ENCODE measurements around the gene SCFD2. TPM values are rescaled to one million over a fixed set of nuclear protein-coding genes. Genes with fewer than 3 reads are reported as not detected.

SCFD2 gene
- total RNA-seq, 1 donor from 2014 or later: 11.9 TPM

- no peaks in the 10 kb centered on the region for H3K27me3 Mint-ChIP-seq (ENCODE audit: low read depth, unreplicated experiment)
- no peak overlapping the region for H3K4me3 ChIP-seq (ENCODE audit: insufficient read depth, low read depth, low read length)
- no peak overlapping the region for H2AFZ ChIP-seq (ENCODE audit: low read depth, low read length)
- no peaks in the 10 kb centered on the region for H3K36me3 ChIP-seq (ENCODE audit: insufficient read depth, low read length)
- H3K4me1 ChIP-seq (ENCODE audit: insufficient read depth, low read length): no peaks in the 10 kb centered on the region
- TF ChIP-seq EZH2 (IDR thresholded peaks at IDR 0.05; ENCODE audit: insufficient read depth, low read length): no peak
- no peak for TF ChIP-seq CTCF (IDR thresholded peaks at IDR 0.05; ENCODE audit: insufficient read depth, low read depth, low read length)
- peaks cover 2% of the 10 kb centered on the region for H3K9me3 Mint-ChIP-seq (ENCODE audit: unreplicated experiment)
- no peak overlapping the region for H3K4me3 Mint-ChIP-seq (ENCODE audit: unreplicated experiment)
- peaks cover 2% of the 10 kb centered on the region for H3K36me3 Mint-ChIP-seq (ENCODE audit: low read depth, unreplicated experiment)
- no peaks in the 10 kb centered on the region for H3K79me2 ChIP-seq (ENCODE audit: insufficient read depth, low read length)
- H3K27ac ChIP-seq (ENCODE audit: low read depth, low read length): no peak overlapping the region
- no peaks in the 10 kb centered on the region for H3K4me1 Mint-ChIP-seq (ENCODE audit: low read depth, unreplicated experiment)
- H3K27ac Mint-ChIP-seq (ENCODE audit: unreplicated experiment): no peak overlapping the region
- FAIRE-seq (no peak), DNase-seq (ENCODE audit: low read depth) (no peak)
- no peaks in the 10 kb centered on the region for H3K27me3 ChIP-seq (ENCODE audit: insufficient read depth, low read length)
- no peak overlapping the region for H3K9ac ChIP-seq (ENCODE audit: low read length)
- H4K20me1 ChIP-seq (ENCODE audit: insufficient read depth, low read length): no peaks in the 10 kb centered on the region
- H3K9me3 ChIP-seq (ENCODE audit: insufficient read depth, low read depth, low read length): no peaks in the 10 kb centered on the region
- no peak overlapping the region for H3K4me2 ChIP-seq (ENCODE audit: low read length)
Measured at GRCh38 chr4:53162969-53163368, 202.9 kb downstream of the SCFD2 start.

- TF ChIP-seq EZH2 (IDR thresholded peaks at IDR 0.05; ENCODE audit: insufficient read depth, low read length): no peak
- no peak for TF ChIP-seq CTCF (IDR thresholded peaks at IDR 0.05; ENCODE audit: insufficient read depth, low read depth, low read length)
- Histone ChIP-seq H3K27me3 (ENCODE audit: insufficient read depth, low read length) (no peaks in the 10 kb centered on the region), H3K79me2 (ENCODE audit: insufficient read depth, low read length) (no peaks in the 10 kb centered on the region), H3K36me3 (ENCODE audit: insufficient read depth, low read length) (no peaks in the 10 kb centered on the region), H3K27ac (ENCODE audit: low read depth, low read length) (no peak overlapping the region), H2AFZ (ENCODE audit: low read depth, low read length) (no peak overlapping the region), H4K20me1 (ENCODE audit: insufficient read depth, low read length) (no peaks in the 10 kb centered on the region), H3K4me1 (ENCODE audit: insufficient read depth, low read length) (no peaks in the 10 kb centered on the region), H3K9me3 (ENCODE audit: insufficient read depth, low read depth, low read length) (no peaks in the 10 kb centered on the region), H3K4me3 (ENCODE audit: insufficient read depth, low read depth, low read length) (no peak overlapping the region), H3K4me2 (ENCODE audit: low read length) (no peak overlapping the region), H3K9ac (ENCODE audit: low read length) (no peak overlapping the region)
- Mint-ChIP-seq H3K9me3 (ENCODE audit: unreplicated experiment) (peaks cover 2% of the 10 kb centered on the region), H3K27me3 (ENCODE audit: low read depth, unreplicated experiment) (no peaks in the 10 kb centered on the region), H3K36me3 (ENCODE audit: low read depth, unreplicated experiment) (peaks cover 2% of the 10 kb centered on the region), H3K4me1 (ENCODE audit: low read depth, unreplicated experiment) (no peaks in the 10 kb centered on the region), H3K27ac (ENCODE audit: unreplicated experiment) (no peak overlapping the region), H3K4me3 (ENCODE audit: unreplicated experiment) (no peak overlapping the region)
- DNase-seq (ENCODE audit: low read depth) (no peak), FAIRE-seq (no peak)
Measured at GRCh38 chr4:53161787-53162433, 204.0 kb downstream of the SCFD2 start.

- DNase-seq (ENCODE audit: low read depth) (no peak), FAIRE-seq (no peak)
- Mint-ChIP-seq H3K36me3 (ENCODE audit: low read depth, unreplicated experiment) (peaks cover 2% of the 10 kb centered on the region), H3K27ac (ENCODE audit: unreplicated experiment) (no peak overlapping the region), H3K4me1 (ENCODE audit: low read depth, unreplicated experiment) (no peaks in the 10 kb centered on the region), H3K9me3 (ENCODE audit: unreplicated experiment) (peaks cover 2% of the 10 kb centered on the region), H3K27me3 (ENCODE audit: low read depth, unreplicated experiment) (no peaks in the 10 kb centered on the region), H3K4me3 (ENCODE audit: unreplicated experiment) (no peak overlapping the region)
- Histone ChIP-seq H3K4me2 (ENCODE audit: low read length) (no peak overlapping the region), H3K27ac (ENCODE audit: low read depth, low read length) (no peak overlapping the region), H3K4me3 (ENCODE audit: insufficient read depth, low read depth, low read length) (no peak overlapping the region), H3K36me3 (ENCODE audit: insufficient read depth, low read length) (no peaks in the 10 kb centered on the region), H3K9me3 (ENCODE audit: insufficient read depth, low read depth, low read length) (no peaks in the 10 kb centered on the region), H2AFZ (ENCODE audit: low read depth, low read length) (no peak overlapping the region), H3K4me1 (ENCODE audit: insufficient read depth, low read length) (no peaks in the 10 kb centered on the region), H3K9ac (ENCODE audit: low read length) (no peak overlapping the region), H3K79me2 (ENCODE audit: insufficient read depth, low read length) (no peaks in the 10 kb centered on the region), H4K20me1 (ENCODE audit: insufficient read depth, low read length) (no peaks in the 10 kb centered on the region), H3K27me3 (ENCODE audit: insufficient read depth, low read length) (no peaks in the 10 kb centered on the region)
- no peak for TF ChIP-seq CTCF (IDR thresholded peaks at IDR 0.05; ENCODE audit: insufficient read depth, low read depth, low read length)
- no peak for TF ChIP-seq EZH2 (IDR thresholded peaks at IDR 0.05; ENCODE audit: insufficient read depth, low read length)
Measured at GRCh38 chr4:53161051-53161786, 204.6 kb downstream of the SCFD2 start.

All from astrocyte (in vitro differentiated cells and primary cell).